UCSD-AML1 (cell line): ENCODE results near the gene TWIST1.

Experiments
- DNase-seq: peaks from one replicate; lab custom pipeline; 2025; ENCODE audit not compliant: unreplicated experiment; lab: John Stamatoyannopoulos, UW

TWIST1 gene

GRCh38 chr7:19113855-19114550, 3.4 kb downstream of the TWIST1 start:
- no peak for DNase-seq

- no peak for DNase-seq
These were observed 4.5 kb downstream of the TWIST1 start for GRCh38 chr7:19113002-19113350.

- no peak for DNase-seq
These were observed 5.0 kb downstream of the TWIST1 start for GRCh38 chr7:19112274-19113001.

GRCh38 chr7:19111474-19112273, 5.8 kb downstream of the TWIST1 start:
- no peak for DNase-seq

- DNase-seq, result no peak
These were observed 6.7 kb downstream of the TWIST1 start for GRCh38 chr7:19110776-19111175.

- no peak for DNase-seq
These were observed 7.3 kb downstream of the TWIST1 start for GRCh38 chr7:19110026-19110730.

- no peak for DNase-seq
These were observed 8.2 kb downstream of the TWIST1 start for GRCh38 chr7:19109000-19109946.

- peak; percentile 7 for DNase-seq
These were observed 9.9 kb downstream of the TWIST1 start for GRCh38 chr7:19107356-19108146.

GRCh38 chr7:19107081-19107355, 10.4 kb downstream of the TWIST1 start:
- no peak for DNase-seq

- no peak for DNase-seq
These were observed 11.0 kb downstream of the TWIST1 start for GRCh38 chr7:19106241-19107080.

- DNase-seq, result no peak
These were observed 11.9 kb downstream of the TWIST1 start for GRCh38 chr7:19105546-19105945.

GRCh38 chr7:19104811-19105210, 12.6 kb downstream of the TWIST1 start:
- no peak for DNase-seq

GRCh38 chr7:19102884-19103283, 14.6 kb downstream of the TWIST1 start:
- no peak for DNase-seq

- no peak for DNase-seq
These were observed 15.5 kb downstream of the TWIST1 start for GRCh38 chr7:19101909-19102308.

- no peak for DNase-seq
These were observed 16.0 kb downstream of the TWIST1 start for GRCh38 chr7:19101472-19101871.

GRCh38 chr7:19099924-19100323, 17.5 kb downstream of the TWIST1 start:
- no peak for DNase-seq

- DNase-seq, result no peak
These were observed 18.2 kb downstream of the TWIST1 start for GRCh38 chr7:19099194-19099593.

GRCh38 chr7:19098510-19098909, 18.9 kb downstream of the TWIST1 start:
- DNase-seq, result no peak
